K562 (cell line): ENCODE results near the gene ZNF77. TPM values are rescaled to one million over a fixed set of nuclear protein-coding genes. Genes with fewer than 3 reads are reported as not detected.
A peak's percentile ranks its signal among the peaks of the same experiment; 100 is the strongest.

Source experiments
- ATAC-seq: fragments of 200-7000 bp; cut with Tn5 transposase; 3 replicates; pipeline ENCODE4 v1.9.1; 2020; ENCODE audit warnings: moderate library complexity
- BruUV-seq: library from RNA; stranded (reverse); fragments of 400-500 nt; replicated peaks from 2 replicates; lab custom pipeline; 2021; lab: Mats Ljungman, UMichigan
- CTCF ChIA-PET: fragments of 300-600 bp; formaldehyde crosslinking; extraction: SDS; loops from one replicate; lab custom pipeline; 2021; ENCODE audit warnings: low intra/inter-chr PET ratio; lab: Yijun Ruan, JAX
- POLR2A ChIA-PET: fragments of 300-600, 350-650 bp; sonication (Branson Sonifier 250); formaldehyde crosslinking; extraction: SDS; loops from one replicate; lab custom pipeline; 2021; ENCODE audit warnings: antibody characterized with exemption, inconsistent platforms; lab: Yijun Ruan, JAX
- DNase-seq, 4 experiments: peaks; one replicate each; pipeline versions ENCODE4 v3.0.0 to v3.0.0-alpha.2; 2011 to 2018; ENCODE audit warnings: low spot score in 3 of 4, mixed read lengths in 3 of 4; ENCODE audit errors: extremely low read depth in 1 of 4
- FAIRE-seq: peaks from 2 replicates; lab custom pipeline; 2011; peaks lifted over from hg19 to GRCh38; lab: Jason Lieb, UNC
- H2AFZ ChIP-seq: 2 replicates; pipeline ENCODE4 v1.6.0; 2011; ENCODE audit warnings: low read depth, low read length, control low read depth, inconsistent platforms
- H3K27ac ChIP-seq: fragments of 200-600 bp; 3 replicates; pipeline ENCODE4 v1.8.0; 2011; ENCODE audit warnings: low read depth, mild to moderate bottlenecking, control low read depth, inconsistent platforms, low read length, moderate library complexity, mixed read lengths; ENCODE audit errors: extremely low read depth
- H3K27me3 ChIP-seq, 2 experiments: fragments of 300-600 bp in 1 of 2; 2 replicates in 1 of 2; 3 replicates in 1 of 2; pipeline versions ENCODE4 v1.6.0 to v1.8.0; 2011; ENCODE audit warnings: inconsistent platforms in 2 of 2, low read length in 2 of 2, mild to moderate bottlenecking in 1 of 2, mixed read lengths in 1 of 2, moderate library complexity in 1 of 2; ENCODE audit not compliant: control insufficient read depth in 2 of 2, insufficient read depth in 2 of 2
- H3K36me3 ChIP-seq: fragments of 300-600 bp; 3 replicates; pipeline ENCODE4 v1.8.0; 2011; ENCODE audit warnings: mild to moderate bottlenecking, low read length, inconsistent platforms; ENCODE audit not compliant: control insufficient read depth, insufficient read depth
- H3K4me1 ChIP-seq, 2 experiments: fragments of 200-600 bp in 1 of 2; replicated peaks in 1 of 2; 2 replicates in 1 of 2; 3 replicates in 1 of 2; pipeline versions ENCODE4 v1.5.1 to v1.8.0; 2011; ENCODE audit warnings: inconsistent platforms in 2 of 2, low read length in 2 of 2, mild to moderate bottlenecking in 1 of 2, mixed read lengths in 1 of 2, moderate library complexity in 1 of 2; ENCODE audit not compliant: control insufficient read depth in 2 of 2, insufficient read depth in 2 of 2
- H3K4me2 ChIP-seq: 2 replicates; pipeline ENCODE4 v1.6.1; 2011; ENCODE audit warnings: low read length, control low read depth, inconsistent platforms, mixed read lengths; ENCODE audit not compliant: insufficient read depth
- H3K4me3 ChIP-seq: fragments of 200-600 bp; sonication (generic), shearing (Covaris generic); 2 replicates; pipeline ENCODE4 v1.5.1; 2016; ENCODE audit warnings: control low read depth, inconsistent platforms
- H3K79me2 ChIP-seq: fragments of 200-600 bp; 3 replicates; pipeline ENCODE4 v1.8.0; 2011; ENCODE audit warnings: low read length, inconsistent platforms; ENCODE audit not compliant: control insufficient read depth, insufficient read depth
- H3K9ac ChIP-seq, 2 experiments: 2 replicates each; pipeline versions ENCODE4 v1.6.0 to v1.6.1; 2011; ENCODE audit warnings: low read depth in 2 of 2, low read length in 2 of 2, control low read depth in 1 of 2, inconsistent platforms in 1 of 2, mild to moderate bottlenecking in 1 of 2, mixed read lengths in 1 of 2; ENCODE audit not compliant: insufficient read depth in 1 of 2
- H3K9me1 ChIP-seq: one replicate; pipeline ENCODE4 v1.6.0; 2011; ENCODE audit warnings: inconsistent platforms, mild to moderate bottlenecking, low read length, moderate library complexity; ENCODE audit not compliant: control insufficient read depth, insufficient read depth
- H3K9me3 ChIP-seq: replicated peaks from 2 replicates; pipeline ENCODE4 v1.5.1; 2011; ENCODE audit warnings: low read depth, low read length, inconsistent platforms; ENCODE audit not compliant: control insufficient read depth, insufficient read depth
- H4K20me1 ChIP-seq: replicated peaks from 2 replicates; pipeline ENCODE4 v1.6.1; 2011; ENCODE audit warnings: low read length, inconsistent platforms, mixed read lengths; ENCODE audit not compliant: control insufficient read depth, insufficient read depth
- C11orf30 ChIP-seq: fragments of 450-650 bp; IDR thresholded peaks from 2 replicates; pipeline ENCODE4 v1.6.1; 2016; ENCODE audit warnings: low read depth, mild to moderate bottlenecking
- CUX1 ChIP-seq: fragments of 200-800 bp; sonication (Bioruptor generic); IDR thresholded peaks from 2 replicates; pipeline ENCODE4 v1.6.1; 2016; ENCODE audit warnings: missing genetic modification characterization, missing compliant biosample characterization
- E2F8 ChIP-seq: fragments of 450-650 bp; IDR thresholded peaks from 2 replicates; pipeline ENCODE4 v1.7.1; 2018; ENCODE audit warnings: mild to moderate bottlenecking, low read depth; ENCODE audit not compliant: partially characterized antibody
- HIVEP1 ChIP-seq: fragments of 250-450 bp; sonication (Bioruptor Pico); IDR thresholded peaks from 2 replicates; pipeline ENCODE4 v1.4.0; 2020; ENCODE audit warnings: mild to moderate bottlenecking
- NFE2 ChIP-seq: IDR thresholded peaks from 2 replicates; pipeline ENCODE4 v1.6.1; 2014; ENCODE audit warnings: antibody characterized with exemption, low read depth
- NONO ChIP-seq, 2 experiments: fragments of 200-400 bp in 1 of 2; fragments of 450-650 bp in 1 of 2; formaldehyde crosslinking in 1 of 2; IDR thresholded peaks; 2 replicates each; pipeline ENCODE4 v1.6.1; 2017; ENCODE audit warnings: low read depth in 2 of 2, mild to moderate bottlenecking in 2 of 2, moderate library complexity in 2 of 2, low read length in 1 of 2
- SAFB2 ChIP-seq: fragments of 200-400 bp; formaldehyde crosslinking; IDR thresholded peaks from 2 replicates; pipeline ENCODE4 v1.6.1; 2018; ENCODE audit warnings: borderline replicate concordance, low read length, low read depth, moderate library complexity; ENCODE audit not compliant: severe bottlenecking
- SMC3 ChIP-seq: conservative IDR thresholded peaks from 2 replicates; pipeline ENCODE4 v1.6.1; 2011; ENCODE audit warnings: low read depth, low read length, improper control_type of control experiment; ENCODE audit not compliant: insufficient read depth
- SNIP1 ChIP-seq: fragments of 450-650 bp; IDR thresholded peaks from 2 replicates; pipeline ENCODE4 v1.7.1; 2017; ENCODE audit warnings: low read depth, mild to moderate bottlenecking
- THAP7 ChIP-seq: fragments of 250-450 bp; sonication (Bioruptor Pico); IDR thresholded peaks from 2 replicates; pipeline ENCODE4 v1.5.0; 2021
- ZFP30 ChIP-seq: fragments of 250-450 bp; sonication (Bioruptor Pico); IDR thresholded peaks from 2 replicates; pipeline ENCODE4 v1.8.0; 2022; ENCODE audit warnings: moderate library complexity, mild to moderate bottlenecking, inconsistent platforms, borderline replicate concordance
- ZSCAN29 ChIP-seq: fragments of 450-650 bp; IDR thresholded peaks from 2 replicates; pipeline ENCODE4 v1.6.1; 2017
- WGBS: fragments of 100-300 bp; shearing (Covaris generic); methylation state at CpG from one replicate; pipeline ENCODE4 v1.1.6; 2016; ENCODE audit warnings: low coverage, mixed read lengths; ENCODE audit not compliant: insufficient coverage; ENCODE audit errors: missing lambda C conversion rate; 5-methylcytosine and 5-hydroxymethylcytosine counted together
- in situ Hi-C: fragments of 300-500 bp; cut with MboI; formaldehyde crosslinking; loops from 4 replicates; pipeline ENCODE4 v1.15.0; 2018; ENCODE audit warnings: inconsistent platforms, mixed read lengths
- intact Hi-C: fragments of 100-400 bp; cut with micrococcal nuclease; formaldehyde crosslinking; loops from 2 replicates; pipeline ENCODE4 v1.14.2; 2022
- polyA plus RNA-seq, 8 experiments: library from polyadenylated mRNA; depleted of rRNA in 4 of 8; stranded (reverse) in 5 of 8; unstranded in 3 of 8; fragments of >200 nt; fragmentation: Nextera tagmentation in 2 of 8; fragmentation: Illumina TruSeq in 1 of 8; extraction: Ambion mirVana in 2 of 8; extraction: Trizol in 1 of 8; gene quantifications; 2 replicates each; pipeline versions ENCODE4 v1.2.1 to v1.2.3, GENCODE V29; 2011 to 2014; ENCODE audit warnings: inconsistent platforms in 1 of 8, missing spikeins in 1 of 8
- total RNA-seq, 7 experiments: library from RNA; depleted of rRNA in 6 of 7; stranded (reverse); fragments of >200 nt in 6 of 7; fragmentation: Illumina TruSeq in 2 of 7; extraction: Trizol in 2 of 7; gene quantifications; 2 replicates each; pipeline versions ENCODE4 v1.2.1 to v1.2.3, GENCODE V29; 2011 to 2021; ENCODE audit warnings: low replicate concordance in 1 of 7

Gene ZNF77
- total and polyA plus RNA-seq, 9 of the 15 experiments (the other 6 are each of a cell fraction or from before 2014, with no cell fraction given): 4.3 to 14.5 (median 7.7) TPM

- no TSS peak for BruUV-seq
- 12% methylated on average over 9 of the region's 9 CpGs for WGBS
- Histone ChIP-seq H3K36me3 (no peaks in the 10 kb centered on the region), H3K4me2 (peak overlapping the region; percentile 40), H3K9me3 (peaks cover 3% of the 10 kb centered on the region; the same call in 1 of the 2 replicates), H3K27ac (no peak overlapping the region), H3K27me3 (no peaks in the 10 kb centered on the region), H2AFZ (peak overlapping the region; percentile 86), H4K20me1 (no peaks in the 10 kb centered on the region), H3K4me1 (peaks cover 5 to 8% of the 10 kb centered on the region in 2 experiments; a peak in 2 of 5 replicates), H3K79me2 (no peaks in the 10 kb centered on the region), H3K4me3 (no peak overlapping the region), H3K9ac (no peak overlapping the region), H3K9me1 (no peaks in the 10 kb centered on the region)
- peak; percentile 89 for ATAC-seq
- in situ Hi-C loops: no loop called here
- DNase-seq: peak; percentile 46 to 71 (median 52)
- peak; percentile 92 for FAIRE-seq
- intact Hi-C loops: loop anchor here (1.0 kb wide), 1 partner anchor 63 kb away; no protein-coding TSS in a partner anchor
- CTCF ChIA-PET: interaction anchor here (0.5 kb wide), 1 partner anchor 10 kb away, joined by 4 read pairs; no protein-coding TSS in a partner anchor
- POLR2A ChIA-PET: interaction anchor here (0.6 to 1.3 kb wide), 5 partner anchors 12 to 82 kb away, joined by 3 to 7 read pairs (median 3); partner anchors contain the start of genes ZNF555 and ZNF57
- peak; percentile 57 for TF ChIP-seq C11orf30
- TF ChIP-seq ZFP30: no peak
- no peak for TF ChIP-seq CUX1 (CRISPR knock-in tag)
- no peak for TF ChIP-seq HIVEP1 (CRISPR knock-in tag)
- peak; percentile 53; the same call in 1 of the 2 replicates for TF ChIP-seq NFE2
- TF ChIP-seq NONO (IDR thresholded peaks at IDR 0.05; ENCODE audit: low read depth in 2 of 2, low read length in 1 of 2): 0 out of 4 replicates have a peak, but pooled peaks of 1 of the 2 experiments have one; percentile 10
- no peak for TF ChIP-seq SAFB2
- no peak for TF ChIP-seq THAP7 (CRISPR knock-in tag)
- no peak for TF ChIP-seq ZSCAN29
- TF ChIP-seq SNIP1: no peak
- TF ChIP-seq E2F8: no peak
- peak; percentile 26; the same call in 1 of the 2 replicates for TF ChIP-seq SMC3
Observed at GRCh38 chr19:2887391-2887914, 57.3 kb downstream of the ZNF77 start.
